MCF 10A (cell line): ENCODE measurements around the gene PPP2R5D. TPM values are rescaled to one million over a fixed set of nuclear protein-coding genes. Genes with fewer than 3 reads are reported as not detected.

Experiments
- BruUV-seq: library from RNA; stranded (reverse); fragments of 400-500 nt; replicated peaks from 2 replicates; lab custom pipeline; 2021; lab: Mats Ljungman, UMichigan
- CTCF ChIA-PET: fragments of 300-600 bp; sonication (Branson Sonifier 250); formaldehyde crosslinking; extraction: SDS; loops from one replicate; lab custom pipeline; 2021; ENCODE audit warnings: antibody characterized with exemption, inconsistent platforms; lab: Yijun Ruan, JAX
- POLR2A ChIA-PET: fragments of 300-600, 350-650 bp; sonication (Branson Sonifier 250); formaldehyde crosslinking; extraction: SDS; loops from one replicate; lab custom pipeline; 2020; ENCODE audit warnings: antibody characterized with exemption, inconsistent platforms; lab: Yijun Ruan, JAX
- DNase-seq: peaks from one replicate; pipeline ENCODE4 v3.0.0-alpha.2; 2018; ENCODE audit not compliant: unreplicated experiment
- H3K27ac Mint-ChIP-seq: one replicate; pipeline ENCODE4 v1.8.0; 2022; ENCODE audit warnings: mild to moderate bottlenecking, low read depth, mixed read lengths; ENCODE audit not compliant: unreplicated experiment
- H3K27me3 Mint-ChIP-seq: one replicate; pipeline ENCODE4 v1.8.0; 2022; ENCODE audit warnings: mixed read lengths; ENCODE audit not compliant: insufficient read depth, unreplicated experiment
- H3K36me3 Mint-ChIP-seq: one replicate; pipeline ENCODE4 v1.8.0; 2022; ENCODE audit warnings: mild to moderate bottlenecking, moderate library complexity, mixed read lengths; ENCODE audit not compliant: insufficient read depth, unreplicated experiment
- H3K4me1 Mint-ChIP-seq: one replicate; pipeline ENCODE4 v1.8.0; 2022; ENCODE audit warnings: mixed read lengths; ENCODE audit not compliant: insufficient read depth, unreplicated experiment
- H3K4me3 Mint-ChIP-seq: one replicate; pipeline ENCODE4 v1.8.0; 2022; ENCODE audit warnings: mild to moderate bottlenecking, moderate library complexity, mixed read lengths; ENCODE audit not compliant: unreplicated experiment
- H3K9me3 Mint-ChIP-seq: one replicate; pipeline ENCODE4 v1.8.0; 2022; ENCODE audit warnings: mixed read lengths; ENCODE audit not compliant: unreplicated experiment
- CTCF ChIP-seq: fragments of 200-600 bp; IDR thresholded peaks from one replicate; pipeline ENCODE4 v1.8.0; 2022; ENCODE audit warnings: antibody characterized with exemption, mild to moderate bottlenecking; ENCODE audit not compliant: unreplicated experiment
- intact Hi-C: fragments of 100-400 bp; cut with micrococcal nuclease; formaldehyde crosslinking; loops from 2 replicates; pipeline ENCODE4 v1.14.1; 2022
- total RNA-seq: library from RNA; stranded (reverse); gene quantifications from 2 replicates; pipeline ENCODE4 v1.2.3, GENCODE V29; 2022

PPP2R5D gene
- total RNA-seq, 1 experiment from 2014 or later: 17.9 TPM

DNA sequence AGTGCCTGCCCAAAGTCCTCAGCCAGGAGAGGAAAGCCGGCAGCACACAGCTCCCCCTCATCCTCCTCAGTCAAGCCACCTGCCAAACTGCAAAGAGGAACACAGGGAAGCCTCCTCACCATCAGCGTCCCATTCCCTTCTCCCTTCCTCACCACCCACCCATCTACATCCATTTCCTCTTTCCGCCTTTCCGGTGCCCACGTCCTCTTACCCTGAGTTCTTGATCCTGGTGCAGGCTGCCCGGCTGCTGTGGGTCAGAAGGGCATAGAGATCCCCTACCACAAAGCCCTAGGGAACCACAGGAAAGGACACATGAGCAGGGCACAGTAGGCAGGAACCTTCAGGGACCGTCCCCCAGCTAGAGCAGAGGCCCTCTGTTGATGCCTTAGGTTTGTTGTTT is 17.8 kb upstream of the PPP2R5D start:
- H3K9me3 Mint-ChIP-seq: no peaks in the 10 kb centered on the region
- ChIA-PET POLR2A (interaction anchor here (2.0 kb wide), 1 partner anchor 37 kb away, joined by 4 read pairs; the partner anchor contains the start of gene CNPY3), CTCF (interaction anchor here (2.4 kb wide), 1 partner anchor 65 kb away, joined by 10 read pairs; no protein-coding TSS in a partner anchor)
- H3K4me3 Mint-ChIP-seq: no peak overlapping the region
- BruUV-seq: no TSS peak
- TF ChIP-seq CTCF: no peak
- intact Hi-C loops: no loop called here
- H3K4me1 Mint-ChIP-seq: peaks cover 5% of the 10 kb centered on the region
- H3K27me3 Mint-ChIP-seq: no peaks in the 10 kb centered on the region
- no peak overlapping the region for H3K27ac Mint-ChIP-seq
- peaks cover 21% of the 10 kb centered on the region for H3K36me3 Mint-ChIP-seq
- no peak for DNase-seq

DNA sequence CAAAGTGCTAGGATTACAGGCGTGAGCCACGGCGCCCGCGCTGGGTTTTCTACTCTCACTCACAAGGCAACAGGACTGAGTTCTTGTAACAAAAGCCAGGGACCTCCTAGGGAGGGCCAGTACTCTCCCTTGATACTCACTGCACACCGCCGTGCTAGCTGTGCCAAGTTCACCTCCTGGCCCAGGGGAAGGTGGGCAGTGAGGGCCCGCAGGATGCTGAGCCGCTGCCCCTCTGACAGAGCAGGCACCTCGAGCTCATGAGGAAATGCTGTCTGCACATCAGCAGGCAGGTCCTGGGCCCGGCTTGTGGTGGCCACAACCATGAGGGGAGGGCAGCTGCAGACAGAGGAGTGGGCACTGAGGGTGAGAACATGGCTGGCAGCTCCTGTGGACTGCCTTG is 17.1 kb upstream of the PPP2R5D start:
- TF ChIP-seq CTCF: no peak
- no peaks in the 10 kb centered on the region for H3K27me3 Mint-ChIP-seq
- POLR2A ChIA-PET: no interaction called here
- H3K9me3 Mint-ChIP-seq: no peaks in the 10 kb centered on the region
- no peak for DNase-seq
- H3K36me3 Mint-ChIP-seq: peaks cover 24% of the 10 kb centered on the region
- H3K4me3 Mint-ChIP-seq: no peak overlapping the region
- no peak overlapping the region for H3K27ac Mint-ChIP-seq
- H3K4me1 Mint-ChIP-seq: peaks cover 7% of the 10 kb centered on the region
- BruUV-seq: no TSS peak
- intact Hi-C loops: no loop called here
- CTCF ChIA-PET: no interaction called here

- ChIA-PET POLR2A (interaction anchor here (0.9 kb wide), 1 partner anchor 10 kb away, joined by 5 read pairs; no protein-coding TSS in a partner anchor), CTCF (no interaction called here)
- no peak for TF ChIP-seq CTCF
- Mint-ChIP-seq H3K27ac (no peak overlapping the region), H3K27me3 (no peaks in the 10 kb centered on the region), H3K4me3 (no peak overlapping the region), H3K9me3 (no peaks in the 10 kb centered on the region), H3K36me3 (peaks cover 30% of the 10 kb centered on the region), H3K4me1 (peaks cover 7% of the 10 kb centered on the region)
- no TSS peak for BruUV-seq
- intact Hi-C loops: no loop called here
- DNase-seq: no peak
These were observed 16.2 kb upstream of the PPP2R5D start for GRCh38 chr6:42968126-42968701.

DNA sequence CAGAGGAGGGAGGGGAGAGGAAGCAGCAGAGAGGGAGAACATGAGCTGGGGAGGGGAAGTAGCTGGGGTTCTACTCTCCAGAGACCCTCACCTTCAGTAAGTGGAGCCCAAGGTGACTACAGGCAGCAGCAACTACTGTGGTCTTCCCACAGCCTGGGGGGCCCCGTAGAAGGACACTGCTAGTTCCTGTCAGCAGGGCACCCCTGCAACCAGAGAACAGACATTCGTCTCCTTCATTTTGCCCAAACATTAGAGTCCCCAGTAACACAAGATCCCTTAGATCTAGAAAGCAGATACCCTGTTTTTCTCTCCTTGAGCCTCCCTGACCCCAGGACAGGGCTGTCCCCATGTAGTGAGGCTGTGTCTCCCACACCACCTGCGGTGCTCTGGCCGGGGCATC is 15.6 kb upstream of the PPP2R5D start:
- peaks cover 7% of the 10 kb centered on the region for H3K4me1 Mint-ChIP-seq
- H3K9me3 Mint-ChIP-seq: no peaks in the 10 kb centered on the region
- peaks cover 28% of the 10 kb centered on the region for H3K36me3 Mint-ChIP-seq
- no TSS peak for BruUV-seq
- ChIA-PET POLR2A (interaction anchor here (0.9 kb wide), 1 partner anchor 9 kb away, joined by 5 read pairs; no protein-coding TSS in a partner anchor), CTCF (no interaction called here)
- DNase-seq: no peak
- intact Hi-C loops: no loop called here
- H3K27ac Mint-ChIP-seq: no peak overlapping the region
- no peaks in the 10 kb centered on the region for H3K27me3 Mint-ChIP-seq
- H3K4me3 Mint-ChIP-seq: no peak overlapping the region
- TF ChIP-seq CTCF: no peak
